GM12865 (cell line): ENCODE data around the gene KNCN.

ENCODE experiments used
- DNase-seq: peaks from one replicate; pipeline ENCODE4 v3.0.0; 2010; ENCODE audit warnings: low read depth
- H3K4me3 ChIP-seq: 2 replicates; pipeline ENCODE4 v1.5.1; 2011; ENCODE audit warnings: mild to moderate bottlenecking, low read depth, low read length, control low read depth
- TF ChIP-seq, protein P1 (sequence below): IDR thresholded peaks from 2 replicates; pipeline ENCODE4 v1.5.1; 2011; ENCODE audit warnings: low read length, control low read depth, low read depth, inconsistent platforms; ENCODE audit not compliant: insufficient read depth; ENCODE audit errors: missing control alignments

The KNCN gene

DNA sequence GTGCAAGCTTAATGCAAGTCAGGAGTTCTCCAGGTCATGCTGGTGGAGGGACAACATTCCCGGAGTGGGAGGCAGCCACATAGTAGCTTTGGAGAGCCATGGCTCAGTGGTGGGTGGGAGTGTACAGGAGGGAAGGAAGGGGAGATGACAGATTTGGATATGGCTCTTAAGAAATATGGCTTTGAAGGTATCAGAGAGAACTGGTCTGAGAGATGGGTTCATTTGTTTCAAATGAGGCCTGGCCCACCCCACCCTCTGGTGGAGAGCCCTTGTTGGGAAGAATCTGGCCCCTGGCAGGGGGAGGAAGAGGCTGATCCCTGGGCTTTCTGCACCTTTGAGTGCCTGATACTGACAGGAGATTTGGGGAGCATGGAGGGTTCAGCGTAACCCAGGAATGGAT is 55.7 kb downstream of the KNCN start:
- TF ChIP-seq, protein P1, sequence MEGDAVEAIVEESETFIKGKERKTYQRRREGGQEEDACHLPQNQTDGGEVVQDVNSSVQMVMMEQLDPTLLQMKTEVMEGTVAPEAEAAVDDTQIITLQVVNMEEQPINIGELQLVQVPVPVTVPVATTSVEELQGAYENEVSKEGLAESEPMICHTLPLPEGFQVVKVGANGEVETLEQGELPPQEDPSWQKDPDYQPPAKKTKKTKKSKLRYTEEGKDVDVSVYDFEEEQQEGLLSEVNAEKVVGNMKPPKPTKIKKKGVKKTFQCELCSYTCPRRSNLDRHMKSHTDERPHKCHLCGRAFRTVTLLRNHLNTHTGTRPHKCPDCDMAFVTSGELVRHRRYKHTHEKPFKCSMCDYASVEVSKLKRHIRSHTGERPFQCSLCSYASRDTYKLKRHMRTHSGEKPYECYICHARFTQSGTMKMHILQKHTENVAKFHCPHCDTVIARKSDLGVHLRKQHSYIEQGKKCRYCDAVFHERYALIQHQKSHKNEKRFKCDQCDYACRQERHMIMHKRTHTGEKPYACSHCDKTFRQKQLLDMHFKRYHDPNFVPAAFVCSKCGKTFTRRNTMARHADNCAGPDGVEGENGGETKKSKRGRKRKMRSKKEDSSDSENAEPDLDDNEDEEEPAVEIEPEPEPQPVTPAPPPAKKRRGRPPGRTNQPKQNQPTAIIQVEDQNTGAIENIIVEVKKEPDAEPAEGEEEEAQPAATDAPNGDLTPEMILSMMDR = no peak
- DNase-seq = no peak
- no peak overlapping the region for H3K4me3 ChIP-seq
